ENCODE measurements around the gene BRAF.
"Not testable (repeated sequence)": the region's sequence is repeated elsewhere in the genome, so short reads cannot be mapped to it uniquely, and the experiment has no call there.

Gene BRAF

DNA sequence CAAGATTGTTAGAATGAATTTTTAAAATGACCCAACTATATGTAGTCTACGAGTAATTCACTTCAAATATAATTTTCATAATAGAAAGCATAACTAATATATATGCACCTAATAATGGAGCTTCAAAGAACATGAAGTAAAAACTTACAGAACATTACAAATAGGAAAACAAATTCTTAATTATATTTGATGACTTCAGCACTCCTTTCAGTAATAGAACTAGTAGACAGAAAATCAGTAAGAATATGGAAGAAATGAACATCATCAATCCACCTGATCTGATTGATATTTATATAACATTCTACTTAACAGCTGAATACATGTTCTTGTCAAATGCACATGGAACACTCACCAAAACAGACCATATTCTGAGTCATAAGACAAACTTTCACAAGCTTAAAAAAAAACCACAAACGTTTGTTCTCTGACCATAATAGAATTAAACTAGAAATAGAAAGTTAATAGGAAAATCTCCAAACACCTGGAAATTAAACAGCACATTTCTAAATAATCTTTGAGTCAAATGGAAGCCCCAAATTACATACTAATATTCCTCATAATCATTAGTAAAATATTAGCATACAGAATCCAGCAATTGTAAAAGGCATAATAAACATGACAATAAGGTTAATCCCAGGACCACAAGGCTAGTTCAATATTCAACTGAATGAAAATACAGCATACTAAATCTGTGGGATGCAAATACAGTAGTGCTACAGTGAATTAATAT, 48.0 kb downstream of the BRAF start:
- DNase-seq = no peak

DNA sequence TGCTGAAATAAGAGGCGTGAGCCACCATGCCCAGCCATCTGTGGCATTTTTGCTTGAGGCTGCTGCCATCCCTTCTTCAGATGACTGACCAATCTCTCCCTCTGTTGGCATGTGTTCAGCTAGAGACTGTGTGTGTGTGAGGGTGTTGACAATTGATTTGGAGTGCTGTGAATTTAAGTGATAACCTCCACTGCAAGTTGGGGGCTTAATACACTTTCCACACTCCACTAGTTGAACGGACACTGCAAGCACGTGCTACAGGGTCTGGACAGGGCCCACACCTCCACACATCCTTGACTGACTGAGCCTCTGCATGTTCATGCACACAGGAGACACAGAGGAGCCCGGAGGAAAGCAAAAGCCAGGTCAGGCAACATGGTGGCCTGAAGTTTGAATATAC, 51.3 kb downstream of the BRAF start:
- DNase-seq = no peak

DNA sequence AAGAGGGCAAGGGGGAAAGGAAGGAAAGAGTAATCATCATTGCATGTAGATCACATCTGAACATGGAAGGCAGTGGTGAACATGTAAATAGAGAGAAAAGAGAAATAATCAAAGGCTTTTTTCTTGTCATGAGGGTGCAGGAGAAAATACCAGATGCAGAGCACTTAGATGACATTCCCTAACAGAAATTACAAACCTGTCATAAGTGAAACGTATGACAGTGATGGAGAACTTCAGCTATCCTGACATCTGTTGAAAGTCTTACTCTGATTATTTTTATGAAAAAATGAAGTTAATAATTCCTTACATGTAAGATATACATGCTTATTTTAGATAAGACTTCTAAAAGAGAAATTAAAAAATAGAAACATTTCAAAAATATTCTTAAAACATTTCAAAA, 54.7 kb downstream of the BRAF start:
- no peak for DNase-seq

DNA sequence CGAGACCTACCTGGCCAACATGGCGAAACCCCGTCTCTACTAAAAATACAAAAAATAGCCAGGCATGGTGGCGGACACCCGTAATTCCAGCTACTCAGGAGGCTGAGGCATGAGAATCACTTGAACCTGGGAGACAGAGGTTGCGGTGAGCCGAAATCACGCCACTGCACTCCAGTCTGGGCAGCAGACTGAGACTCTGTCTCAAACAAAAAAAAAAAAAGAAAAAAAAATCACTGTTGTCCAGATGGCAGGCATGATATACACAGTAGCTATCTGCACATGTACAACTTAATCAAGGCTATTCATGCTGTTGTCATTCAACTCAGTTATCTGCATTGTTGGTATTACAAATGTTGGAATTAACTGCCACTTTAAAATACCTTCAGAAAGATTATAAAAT, 55.3 kb downstream of the BRAF start:
- DNase-seq = no peak

DNA sequence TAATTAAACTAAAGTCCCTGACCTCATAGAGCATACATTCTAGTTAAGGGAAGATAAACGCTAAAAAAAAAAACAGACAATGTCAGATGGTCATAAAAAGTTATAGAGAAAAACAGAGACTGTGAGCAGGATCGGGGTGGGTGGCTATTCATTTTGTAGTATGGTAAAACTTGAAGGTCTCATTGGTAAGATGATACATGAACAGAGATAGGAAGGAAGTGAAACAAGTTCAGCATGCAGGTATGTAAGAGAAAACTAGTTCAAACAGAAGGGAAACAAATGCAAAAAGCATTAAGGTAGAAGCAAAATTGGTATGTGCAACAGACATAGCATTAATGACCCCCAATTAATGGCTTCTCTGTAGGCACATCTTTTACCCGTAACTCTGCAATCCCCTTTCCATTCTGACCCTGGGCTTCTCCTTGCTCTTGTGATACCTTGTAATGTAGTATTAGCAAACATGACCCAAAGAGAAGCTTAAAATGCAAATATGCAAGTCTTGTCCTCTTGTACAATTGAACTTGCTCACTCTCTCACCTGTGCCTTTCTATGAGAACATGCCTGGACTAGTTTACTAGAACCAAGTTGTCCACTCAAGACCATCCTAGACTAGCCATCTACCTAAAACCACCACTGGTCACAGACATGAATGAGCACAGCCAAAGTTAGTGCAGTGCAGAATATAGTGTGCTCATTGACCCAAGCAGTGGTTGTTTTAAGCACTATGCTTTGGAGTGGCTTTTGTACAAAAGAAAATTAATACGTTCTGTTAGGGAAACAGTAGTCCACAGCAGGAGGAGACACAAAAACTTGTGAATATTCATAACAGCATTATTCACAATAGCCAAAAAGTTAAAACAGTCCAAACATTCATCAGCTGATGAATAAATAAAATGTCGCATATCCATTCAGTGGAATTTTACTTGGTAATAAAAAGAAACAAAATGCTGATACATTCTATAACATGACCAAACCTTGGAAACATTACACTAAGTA, 57.0 kb downstream of the BRAF start:
- no peak for DNase-seq

DNA sequence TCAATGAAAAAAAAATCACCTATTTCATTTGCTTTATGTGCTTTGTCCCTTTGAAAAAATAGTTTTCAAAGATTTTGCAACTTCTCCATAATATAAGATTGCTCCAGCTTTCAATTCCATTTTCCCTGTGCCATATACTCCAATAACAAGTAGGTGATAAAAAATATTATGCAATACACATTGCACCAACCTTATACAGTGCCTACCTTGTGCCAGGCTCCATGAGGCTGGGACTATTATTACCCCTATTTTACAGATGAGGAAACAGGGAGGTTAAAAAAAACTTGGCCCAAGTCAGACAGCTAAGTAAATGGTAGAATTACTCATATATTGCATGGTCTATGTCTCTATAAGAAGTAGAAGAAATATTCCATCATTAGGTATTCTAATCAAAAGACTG, 57.8 kb downstream of the BRAF start:
- DNase-seq = no peak

DNA sequence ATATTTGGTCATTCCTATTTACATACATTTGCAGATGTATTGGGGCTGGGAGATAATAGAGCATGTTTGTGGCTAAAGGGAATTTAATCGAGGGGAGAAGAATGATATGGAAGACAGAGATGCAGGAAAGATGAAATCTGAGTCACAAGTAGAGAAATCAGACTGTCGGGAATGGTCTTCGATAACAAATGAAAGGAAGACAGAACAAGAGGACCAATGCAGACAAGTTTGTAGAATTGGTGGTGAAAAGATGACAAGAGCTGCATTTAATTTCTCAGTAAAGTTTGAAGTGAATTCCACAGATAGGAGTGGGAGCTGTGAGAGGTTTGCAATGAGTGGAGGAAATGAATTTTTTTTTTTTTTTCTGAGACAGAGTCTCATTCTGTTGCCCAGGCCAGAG, 60.0 kb downstream of the BRAF start:
- no peak for DNase-seq

DNA sequence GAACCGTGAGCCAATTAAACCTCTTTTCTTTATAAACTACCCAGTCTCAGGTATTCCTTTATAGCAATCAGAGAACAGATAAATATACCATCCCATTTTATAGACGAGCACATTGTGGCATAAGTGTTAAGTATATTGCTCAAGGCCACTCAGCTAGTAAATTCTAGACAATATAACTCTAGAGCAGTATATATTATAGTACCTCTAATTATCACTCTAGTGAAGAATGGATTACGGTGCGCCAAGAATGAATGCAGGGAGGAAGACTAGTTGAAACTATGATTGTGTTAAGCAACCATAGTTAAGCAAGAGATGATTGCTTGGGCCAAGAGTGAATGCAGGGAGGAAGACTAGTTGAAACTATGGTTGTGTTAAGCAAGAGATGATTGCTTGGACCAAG, 60.9 kb downstream of the BRAF start:
- no peak for DNase-seq

DNA sequence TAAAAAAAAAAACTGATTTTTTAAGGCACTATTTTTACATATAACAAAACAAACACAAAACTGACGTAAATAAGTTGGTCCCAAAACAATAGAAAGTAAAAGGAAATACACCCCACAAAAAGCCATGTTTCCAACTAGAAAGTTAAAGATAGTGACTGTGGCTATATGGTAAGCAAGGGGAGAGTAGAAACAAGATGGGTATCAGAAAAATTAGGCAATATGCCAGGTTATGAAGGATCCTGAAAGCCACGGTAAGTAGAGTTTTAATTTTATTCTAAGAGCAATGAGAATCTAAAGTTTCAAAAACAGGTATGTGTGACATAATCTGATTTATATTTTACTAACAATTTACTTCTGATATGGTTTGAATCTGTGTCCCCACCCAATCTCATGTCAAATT, 61.5 kb downstream of the BRAF start:
- no peak for DNase-seq

DNA sequence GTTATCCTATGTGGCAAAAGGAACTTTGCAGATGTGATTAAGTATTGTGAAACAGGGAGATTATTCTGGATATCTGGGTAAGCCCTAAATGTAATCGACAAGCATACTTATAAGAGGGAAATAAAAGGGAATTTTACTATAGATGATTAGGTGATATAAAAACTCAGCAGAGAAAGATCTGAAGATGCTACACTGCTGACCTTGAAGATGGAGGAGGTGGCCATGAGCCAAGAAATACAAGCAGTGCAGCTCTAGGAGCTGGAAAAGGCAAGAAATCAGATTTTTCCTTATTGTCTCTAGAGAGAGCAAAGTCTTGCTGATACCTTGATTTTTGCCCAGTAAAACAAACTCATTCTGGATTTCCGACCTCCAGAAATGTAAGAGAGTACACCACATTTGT, 67.7 kb downstream of the BRAF start:
- no peak for DNase-seq

DNA sequence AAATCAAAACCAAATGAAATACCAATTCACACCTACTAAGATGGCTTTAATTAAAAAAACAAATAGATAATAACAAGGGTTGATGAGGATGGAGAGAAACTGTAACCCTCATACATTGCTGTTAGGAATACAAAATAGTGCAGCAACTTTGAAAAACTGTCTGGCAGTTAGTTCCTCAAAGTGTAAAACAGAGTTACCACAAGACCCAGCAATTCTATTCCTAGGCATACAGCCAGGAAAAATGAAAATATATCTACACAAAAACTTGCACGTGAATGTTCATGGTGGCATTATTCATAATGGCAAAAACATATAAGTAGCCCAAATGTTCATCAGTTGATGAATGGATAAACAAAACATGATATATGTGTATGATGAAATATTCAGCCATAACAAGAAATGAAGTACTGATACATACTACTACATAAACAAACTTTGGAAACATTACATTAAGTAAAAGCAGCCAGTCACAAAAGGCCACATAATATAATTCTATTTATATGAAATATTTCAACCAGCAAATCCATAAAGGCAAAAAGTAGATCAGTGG, 83.5 kb downstream of the BRAF start:
- no peak for DNase-seq

DNA sequence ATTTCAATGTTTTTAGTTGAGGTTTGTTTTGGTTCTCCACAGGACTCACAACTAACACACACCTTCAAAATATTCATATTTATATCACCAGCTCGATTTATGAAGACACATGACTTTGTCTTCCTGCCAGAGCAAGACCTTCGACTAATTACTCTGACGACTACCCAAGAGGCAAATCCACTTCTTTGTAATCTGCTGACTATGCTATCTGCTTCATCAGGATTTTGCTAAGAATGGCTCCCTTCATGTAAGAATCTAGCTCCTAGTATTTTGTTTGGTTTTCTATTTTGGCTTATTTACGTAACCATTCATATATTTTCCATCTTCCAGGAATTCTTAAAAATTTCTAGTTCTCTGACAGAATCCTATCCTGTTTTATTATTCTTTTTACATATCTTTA, 93.0 kb downstream of the BRAF start:
- no peak for DNase-seq

DNA sequence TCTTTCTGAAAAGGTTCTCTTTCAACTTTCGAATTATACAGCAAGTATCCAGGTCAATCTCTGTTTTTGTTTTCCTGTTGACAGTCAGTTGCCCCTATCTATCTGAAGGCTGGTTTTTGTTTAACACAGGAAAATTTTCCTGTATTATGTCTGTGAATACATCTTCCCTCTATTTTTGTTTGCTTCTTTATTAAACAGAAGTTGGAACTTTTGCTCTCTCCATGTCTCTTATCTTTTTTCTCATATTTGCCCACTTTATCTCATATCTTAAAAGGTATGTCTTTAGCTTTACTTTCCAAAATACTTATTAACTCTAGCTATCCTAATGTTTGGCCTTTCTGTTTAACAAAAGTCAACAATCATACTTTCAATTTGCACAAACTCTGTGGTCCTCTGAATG, 95.0 kb downstream of the BRAF start:
- DNase-seq = no peak

DNA sequence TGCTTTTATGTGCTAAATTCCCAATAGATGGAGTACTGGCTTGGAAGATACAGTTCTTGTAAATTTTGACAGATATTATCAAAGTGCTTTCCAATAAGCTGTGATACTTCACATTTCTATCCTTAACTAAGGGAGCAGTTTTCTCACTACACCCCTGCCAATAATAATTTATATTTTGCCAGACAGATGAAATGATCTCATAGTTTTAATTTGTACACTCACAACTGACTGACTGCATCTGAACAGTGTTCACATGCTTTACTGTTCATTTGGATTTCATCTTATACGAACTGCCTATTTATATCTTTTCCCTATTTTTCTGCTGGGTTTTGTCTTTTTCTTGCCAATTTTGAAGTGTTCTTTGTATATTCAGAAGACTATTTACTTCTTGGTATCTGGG, 96.0 kb downstream of the BRAF start:
- DNase-seq = no peak

DNA sequence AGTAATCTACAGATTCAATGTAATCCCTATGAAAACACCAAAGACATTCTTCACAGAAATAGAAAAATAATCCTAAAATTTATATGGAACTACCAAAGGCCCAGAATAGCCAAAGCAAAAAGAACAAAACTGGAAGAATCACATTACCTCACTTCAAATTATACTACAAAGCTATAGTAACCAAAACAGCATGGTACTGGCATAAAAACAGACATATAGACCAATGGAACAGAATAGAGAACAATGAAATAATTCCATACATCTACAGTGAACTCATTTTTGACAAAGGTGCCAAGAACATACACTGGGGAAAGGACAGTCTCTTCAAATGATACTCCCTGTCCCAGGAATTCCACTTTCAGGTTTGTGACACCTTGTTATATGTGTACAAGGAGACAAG, 107.3 kb downstream of the BRAF start:
- DNase-seq = not testable (repeated sequence)

DNA sequence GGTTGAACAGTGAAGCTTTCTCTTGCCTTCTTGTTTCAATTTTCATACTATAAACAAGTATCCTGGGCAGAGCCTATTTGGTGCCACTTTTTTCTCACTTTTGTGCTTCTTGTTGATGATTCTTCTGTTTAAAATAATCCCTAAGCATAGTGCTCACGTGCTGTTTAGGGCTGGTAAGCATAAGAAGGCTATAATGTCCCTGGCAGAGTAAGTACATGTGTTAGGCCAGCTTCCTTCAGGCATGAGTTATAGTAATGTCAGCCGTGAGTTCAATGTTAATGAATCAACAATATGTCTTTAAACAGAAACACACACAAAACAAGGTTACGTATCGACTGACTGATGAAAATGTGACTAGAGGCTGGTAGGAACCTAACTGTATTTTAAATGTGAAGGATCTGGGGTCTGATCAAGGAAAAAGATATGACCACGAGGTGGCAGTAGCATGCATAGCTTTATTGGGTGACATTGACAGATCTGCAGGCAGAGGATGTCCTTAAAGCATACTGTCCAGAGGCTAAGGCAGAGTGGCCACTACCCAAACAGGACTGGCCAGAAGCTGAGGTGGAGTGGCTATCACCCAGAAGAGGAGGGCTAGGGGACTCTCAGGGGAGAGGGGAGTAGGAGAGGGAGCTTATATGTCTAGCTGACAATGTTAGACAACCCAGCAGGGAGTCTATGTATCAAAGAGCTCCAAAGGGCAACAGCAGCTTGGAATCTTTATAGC, 113.7 kb downstream of the BRAF start:
- peak; percentile 34 for DNase-seq

DNA sequence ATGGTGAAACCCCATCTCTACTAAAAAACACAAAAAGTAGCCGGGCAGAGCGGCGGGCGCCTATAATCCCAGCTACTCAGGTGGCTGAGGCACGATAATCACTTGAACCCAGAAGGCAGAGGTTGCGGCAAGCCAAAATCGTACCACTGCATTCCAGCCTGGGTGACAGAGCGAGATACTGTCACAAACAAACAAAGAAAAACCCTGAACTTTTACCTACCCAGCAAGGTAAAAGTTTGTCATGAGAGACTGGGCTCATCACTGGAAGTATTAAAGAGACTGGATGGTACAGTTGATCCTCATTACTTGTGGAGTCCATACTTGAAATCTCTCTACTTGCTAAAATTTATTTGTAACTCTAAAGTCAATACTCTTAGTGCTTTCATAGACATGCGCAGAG, 114.3 kb downstream of the BRAF start:
- no peak for DNase-seq

DNA sequence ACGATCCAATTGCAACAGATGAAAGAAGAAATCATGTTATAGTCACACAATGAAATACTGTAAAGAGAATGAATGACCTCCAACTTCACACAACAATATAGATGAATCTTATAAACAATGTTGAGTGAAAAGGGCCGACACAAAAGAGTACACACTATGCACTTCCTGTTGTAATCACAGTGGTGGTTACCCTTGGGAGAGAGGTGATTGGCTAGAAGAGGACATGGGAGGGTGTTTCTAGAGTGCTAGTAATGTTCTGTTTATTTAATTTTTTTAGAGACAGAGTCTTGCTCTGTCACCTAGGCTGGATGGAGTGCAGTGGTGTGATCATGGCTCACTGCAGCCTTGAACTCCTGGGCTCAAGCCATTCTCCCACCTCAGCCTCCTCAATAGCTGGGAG, 145.8 kb downstream of the BRAF start:
- DNase-seq = no peak

DNA sequence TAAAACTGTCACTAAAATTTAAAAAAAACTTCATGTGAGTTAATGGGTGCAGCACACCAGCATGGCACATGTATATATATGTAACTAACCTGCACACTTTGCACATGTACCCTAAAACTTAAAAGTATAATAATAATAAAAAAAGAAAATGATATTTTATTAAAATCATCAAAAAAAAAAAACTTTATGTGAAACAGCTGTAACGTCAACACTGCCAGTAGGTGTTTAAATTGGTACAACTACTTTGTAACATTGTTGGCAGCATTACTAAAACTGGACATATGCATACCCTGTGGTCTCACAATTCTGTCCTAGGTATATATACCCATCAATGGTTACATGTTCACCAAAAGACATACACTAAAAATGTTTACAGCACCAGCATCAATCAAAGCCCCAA, 146.2 kb downstream of the BRAF start:
- DNase-seq = no peak

DNA sequence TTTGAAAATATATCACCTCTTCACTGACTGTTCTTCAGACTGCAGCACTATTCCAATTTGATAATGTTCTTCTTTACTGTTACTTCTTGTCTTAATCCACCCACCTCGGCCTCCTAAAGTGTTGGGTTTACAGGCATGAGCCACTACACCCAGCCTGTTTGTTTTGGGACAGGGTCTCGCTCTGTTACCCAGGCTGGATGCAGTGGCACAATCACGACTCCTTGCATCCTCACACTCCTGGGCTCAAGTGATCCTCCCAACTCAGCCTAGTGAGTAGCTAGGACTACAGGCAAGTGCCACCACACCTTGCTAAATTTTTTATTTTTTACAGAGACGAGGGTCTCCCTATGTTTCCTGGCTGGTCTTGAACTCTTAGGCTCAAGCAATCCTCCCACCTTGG, 150.4 kb downstream of the BRAF start:
- no peak for DNase-seq

DNA sequence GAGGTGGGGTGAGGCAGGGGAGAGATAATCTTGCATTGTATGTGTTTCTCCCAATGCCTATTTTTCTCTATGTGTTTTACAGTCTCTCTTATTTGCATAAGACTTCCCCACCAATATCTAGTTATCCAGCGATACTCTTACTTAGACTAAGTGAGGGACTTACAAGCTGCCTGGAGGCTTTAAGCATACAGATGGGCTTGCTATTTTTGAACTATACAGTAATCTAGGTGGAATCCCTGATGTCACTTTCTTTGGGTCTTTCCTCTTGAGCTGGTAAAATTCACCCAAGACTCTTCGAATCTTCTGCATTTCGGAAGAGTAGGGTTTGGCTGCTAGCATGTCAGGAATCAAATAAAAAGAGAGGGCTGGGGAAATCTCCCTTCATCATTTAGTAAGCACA, 151.6 kb downstream of the BRAF start:
- no peak for DNase-seq

DNA sequence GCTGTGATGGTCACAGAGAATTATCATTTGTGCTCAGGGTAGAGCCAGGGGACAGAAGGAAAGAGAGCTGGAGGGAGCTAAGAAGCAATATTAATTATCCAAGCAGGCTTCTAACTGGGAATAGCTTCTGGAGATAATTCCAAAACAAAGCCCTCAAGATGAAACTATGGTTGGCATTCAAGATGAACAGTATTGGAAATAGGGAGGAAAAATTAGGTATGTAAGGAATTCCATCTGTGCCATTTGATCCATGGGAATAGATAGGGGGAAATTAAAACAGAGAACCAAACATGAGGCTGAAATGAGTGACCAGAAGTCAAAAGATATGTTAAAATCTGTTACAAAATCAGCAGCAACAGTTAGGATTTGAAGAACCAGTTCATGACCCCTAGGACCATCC, 152.9 kb downstream of the BRAF start:
- DNase-seq = no peak

DNA sequence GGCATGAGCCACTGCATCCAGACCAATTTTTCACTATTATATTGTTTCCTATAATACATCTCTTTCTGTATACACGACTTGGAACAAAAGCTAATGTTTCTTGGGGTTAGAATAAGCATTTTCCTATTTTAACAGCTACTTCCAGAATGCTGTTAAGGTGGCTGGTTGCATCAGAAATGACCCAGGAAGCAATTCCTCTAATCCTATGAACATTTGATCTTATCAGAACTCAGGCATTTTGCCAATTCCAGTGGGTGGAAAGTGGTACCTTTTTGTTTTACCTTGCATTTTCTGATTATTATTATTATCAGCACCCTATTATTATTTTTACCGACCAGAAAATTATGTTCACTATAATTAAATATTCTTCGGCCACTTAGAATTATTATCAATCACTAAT, 154.9 kb downstream of the BRAF start:
- DNase-seq = no peak

All from amniotic stem cell (primary cell).